Measurements from ENCODE around the gene CYFIP1.

CYFIP1 gene

DNA sequence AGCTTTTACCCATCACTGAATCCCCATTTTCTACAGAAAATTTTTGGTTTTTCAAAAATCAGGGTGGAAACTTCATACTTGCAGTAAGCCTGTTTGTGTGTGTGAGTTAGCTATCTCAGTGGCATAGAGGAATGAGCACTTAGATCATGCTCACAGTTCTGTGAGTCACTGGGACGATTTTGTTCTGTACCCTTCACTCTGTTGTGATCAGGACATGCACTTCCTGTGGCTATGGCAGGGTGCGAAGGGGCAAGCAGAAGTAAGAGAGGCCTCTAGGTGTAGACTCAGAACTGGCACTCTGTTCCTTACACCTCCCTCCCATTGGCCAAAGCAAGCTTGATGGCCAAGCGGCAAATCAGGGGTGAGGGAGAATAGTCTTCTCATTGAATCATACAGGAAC lies 130.1 kb downstream of the CYFIP1 start:
- Mint-ChIP-seq H3K4me1 (peaks cover 5% of the 10 kb centered on the region), H3K27me3 (no peaks in the 10 kb centered on the region), H3K9me3 (no peaks in the 10 kb centered on the region), H3K4me3 (no peak overlapping the region), H3K36me3 (peaks cover 29% of the 10 kb centered on the region), H3K27ac (no peak overlapping the region)
- DNase-seq = no peak
- CTCF ChIA-PET = interaction anchor here (0.8 kb wide), 1 partner anchor 24 kb away, joined by 3 read pairs; no protein-coding TSS in a partner anchor

GRCh38 chr15:22846073-22846472 lies 134.1 kb downstream of the CYFIP1 start:
- CTCF ChIA-PET = interaction anchor here (0.6 kb wide), 1 partner anchor 28 kb away, joined by 3 read pairs; no protein-coding TSS in a partner anchor
- Mint-ChIP-seq H3K4me1 (peaks cover 18% of the 10 kb centered on the region), H3K4me3 (no peak overlapping the region), H3K9me3 (no peaks in the 10 kb centered on the region), H3K27ac (no peak overlapping the region), H3K36me3 (peaks cover 25% of the 10 kb centered on the region), H3K27me3 (no peaks in the 10 kb centered on the region)
- no peak for DNase-seq

DNA sequence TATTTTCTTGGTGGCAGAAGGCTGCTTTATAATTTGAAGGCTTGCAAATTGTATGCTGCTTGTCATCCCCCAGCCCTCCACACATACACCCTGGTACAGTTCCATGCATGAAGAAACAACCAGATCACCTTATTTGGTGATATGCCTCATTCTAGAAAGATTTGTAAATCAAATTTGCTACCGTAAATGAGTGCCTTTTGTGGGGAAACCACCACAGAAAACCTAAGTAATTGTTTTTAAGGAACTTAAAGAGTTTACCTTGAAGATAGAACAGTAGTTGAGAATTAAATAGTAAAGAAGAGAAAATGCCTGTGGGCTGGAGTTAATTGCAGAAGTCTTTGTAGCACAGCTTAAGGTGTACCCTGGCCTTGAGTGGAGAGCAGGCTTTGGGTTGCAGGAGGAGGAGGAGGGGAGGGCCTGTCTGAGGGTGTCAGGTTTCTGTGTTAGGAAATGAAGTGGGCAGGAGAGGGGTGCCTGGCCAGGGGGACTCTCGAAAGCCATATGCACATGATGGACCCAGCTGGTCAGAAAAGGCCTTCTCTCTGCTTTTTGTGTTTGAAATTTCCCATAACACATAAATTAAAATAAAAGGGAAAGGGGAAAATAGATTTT lies 134.8 kb downstream of the CYFIP1 start:
- H3K27ac Mint-ChIP-seq = peak overlapping the region; percentile 78
- no peak for DNase-seq
- CTCF ChIA-PET = no interaction called here
- peaks cover 23% of the 10 kb centered on the region for H3K4me1 Mint-ChIP-seq
- H3K27me3 Mint-ChIP-seq = no peaks in the 10 kb centered on the region
- peaks cover 27% of the 10 kb centered on the region for H3K36me3 Mint-ChIP-seq
- H3K4me3 Mint-ChIP-seq = no peak overlapping the region
- no peaks in the 10 kb centered on the region for H3K9me3 Mint-ChIP-seq

GRCh38 chr15:22844421-22845288 lies 135.5 kb downstream of the CYFIP1 start:
- no peaks in the 10 kb centered on the region for H3K27me3 Mint-ChIP-seq
- CTCF ChIA-PET = no interaction called here
- no peak overlapping the region for H3K4me3 Mint-ChIP-seq
- no peak for DNase-seq
- H3K27ac Mint-ChIP-seq = peak overlapping the region; percentile 78
- peaks cover 27% of the 10 kb centered on the region for H3K36me3 Mint-ChIP-seq
- H3K9me3 Mint-ChIP-seq = no peaks in the 10 kb centered on the region
- H3K4me1 Mint-ChIP-seq = peaks cover 30% of the 10 kb centered on the region

- peak overlapping the region; percentile 94 for H3K4me3 Mint-ChIP-seq
- CTCF ChIA-PET = no interaction called here
- no peaks in the 10 kb centered on the region for H3K9me3 Mint-ChIP-seq
- DNase-seq = no peak
- peaks cover 12% of the 10 kb centered on the region for H3K36me3 Mint-ChIP-seq
- H3K4me1 Mint-ChIP-seq = peaks cover 36% of the 10 kb centered on the region
- H3K27me3 Mint-ChIP-seq = no peaks in the 10 kb centered on the region
- peak overlapping the region; percentile 96 for H3K27ac Mint-ChIP-seq
Observed at GRCh38 chr15:22839046-22839695, 141.0 kb downstream of the CYFIP1 start.

- Mint-ChIP-seq H3K36me3 (peaks cover 12% of the 10 kb centered on the region), H3K9me3 (no peaks in the 10 kb centered on the region), H3K27ac (peak within 1 kb of the TSS; percentile 96), H3K27me3 (no peaks in the 10 kb centered on the region), H3K4me3 (peak within 1 kb of the TSS; percentile 94), H3K4me1 (peaks cover 36% of the 10 kb centered on the region)
- DNase-seq = peak; percentile 97
- CTCF ChIA-PET = no interaction called here
Observed at GRCh38 chr15:22838292-22839042, 141.7 kb downstream of the CYFIP1 start, which contains the start of gene NIPA2. NIPA2 (plus strand) TSS chr15:22838666; CDS start chr15:22851732, 13,066 bp downstream.

GRCh38 chr15:22831473-22831872 lies 148.7 kb downstream of the CYFIP1 start:
- Mint-ChIP-seq H3K36me3 (peaks cover 6% of the 10 kb centered on the region), H3K27me3 (peaks cover 8% of the 10 kb centered on the region), H3K9me3 (no peaks in the 10 kb centered on the region), H3K27ac (no peak overlapping the region), H3K4me3 (no peak overlapping the region), H3K4me1 (no peaks in the 10 kb centered on the region)
- CTCF ChIA-PET = no interaction called here
- DNase-seq = no peak

GRCh38 chr15:22827125-22827524 lies 153.0 kb downstream of the CYFIP1 start:
- H3K9me3 Mint-ChIP-seq = no peaks in the 10 kb centered on the region
- H3K27ac Mint-ChIP-seq = peak overlapping the region; percentile 56
- H3K36me3 Mint-ChIP-seq = peaks cover 17% of the 10 kb centered on the region
- H3K4me1 Mint-ChIP-seq = no peaks in the 10 kb centered on the region
- H3K27me3 Mint-ChIP-seq = peaks cover 3% of the 10 kb centered on the region
- no peak for DNase-seq
- CTCF ChIA-PET = no interaction called here
- H3K4me3 Mint-ChIP-seq = no peak overlapping the region

DNA sequence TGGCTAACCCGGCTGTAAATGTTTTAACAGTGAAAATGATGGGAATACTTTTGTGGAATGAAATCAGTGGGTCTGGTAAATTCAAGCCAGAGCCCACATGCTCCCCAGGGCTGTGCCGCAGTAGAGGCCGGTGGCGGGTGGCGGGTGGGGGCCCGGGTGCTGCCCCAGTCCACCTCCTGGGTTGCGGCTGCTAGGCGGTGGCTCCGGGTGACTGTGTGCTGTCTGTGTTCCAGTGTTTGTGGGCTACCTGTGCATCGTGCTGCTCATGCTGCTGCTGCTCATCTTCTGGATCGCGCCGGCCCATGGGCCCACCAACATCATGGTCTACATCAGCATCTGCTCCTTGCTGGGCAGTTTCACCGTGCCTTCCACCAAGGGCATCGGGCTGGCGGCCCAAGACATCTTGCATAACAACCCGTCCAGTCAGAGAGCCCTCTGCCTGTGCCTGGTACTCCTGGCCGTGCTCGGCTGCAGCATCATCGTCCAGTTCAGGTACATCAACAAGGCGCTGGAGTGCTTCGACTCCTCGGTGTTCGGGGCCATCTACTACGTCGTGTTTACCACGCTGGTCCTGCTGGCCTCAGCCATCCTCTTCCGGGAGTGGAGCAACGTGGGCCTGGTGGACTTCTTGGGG lies 156.6 kb downstream of the CYFIP1 start:
- peaks cover 27% of the 10 kb centered on the region for H3K36me3 Mint-ChIP-seq
- no peak overlapping the region for H3K27ac Mint-ChIP-seq
- CTCF ChIA-PET = no interaction called here

GRCh38 chr15:22819651-22820050 lies 160.5 kb downstream of the CYFIP1 start:
- no peak overlapping the region for H3K27ac Mint-ChIP-seq
- H3K4me1 Mint-ChIP-seq = no peaks in the 10 kb centered on the region
- H3K27me3 Mint-ChIP-seq = no peaks in the 10 kb centered on the region
- H3K9me3 Mint-ChIP-seq = no peaks in the 10 kb centered on the region
- CTCF ChIA-PET = no interaction called here
- no peak for DNase-seq
- peaks cover 22% of the 10 kb centered on the region for H3K36me3 Mint-ChIP-seq
- no peak overlapping the region for H3K4me3 Mint-ChIP-seq

More for the DNA sequence above, 156.6 kb downstream of the CYFIP1 start:
- Mint-ChIP-seq H3K4me1 (no peaks in the 10 kb centered on the region), H3K9me3 (no peaks in the 10 kb centered on the region), H3K27me3 (no peaks in the 10 kb centered on the region), H3K4me3 (no peak overlapping the region)
- DNase-seq = no peak

Data from activated naive CD4-positive, alpha-beta T cell treated with anti-CD3 and anti-CD28 coated beads, Interleukin-2, amount 10 ng/mL, durations not matched to agents 7 days and 5 days (primary cell).